DND-41 (cell line): Measurements from ENCODE around the gene SGPL1.

Source experiments
- ATAC-seq: fragments of 200-7000 bp; cut with Tn5 transposase; 3 replicates; pipeline ENCODE4 v1.9.1; 2021; ENCODE audit warnings: low read depth; ENCODE audit not compliant: insufficient read depth
- DNase-seq: peaks from one replicate; pipeline ENCODE4 v3.0.0-alpha.2; 2020
- H2AFZ ChIP-seq: 2 replicates; pipeline ENCODE4 v1.6.0; 2012; ENCODE audit warnings: low read depth, low read length
- H3K27ac ChIP-seq: 2 replicates; pipeline ENCODE4 v1.5.1; 2012; ENCODE audit warnings: low read length, inconsistent platforms
- H3K27me3 ChIP-seq: fragments of 200-600 bp; sonication (generic); 2 replicates; pipeline ENCODE4 v1.6.0; 2012; ENCODE audit warnings: low read length, mild to moderate bottlenecking, inconsistent platforms; ENCODE audit not compliant: insufficient read depth, poor library complexity
- H3K36me3 ChIP-seq: 2 replicates; pipeline ENCODE4 v1.5.1; 2012; ENCODE audit warnings: low read length, inconsistent platforms; ENCODE audit not compliant: insufficient read depth
- H3K4me1 ChIP-seq: 2 replicates; pipeline ENCODE4 v1.5.1; 2012; ENCODE audit warnings: mild to moderate bottlenecking, low read length; ENCODE audit not compliant: insufficient read depth
- H3K4me2 ChIP-seq: 2 replicates; pipeline ENCODE4 v1.6.0; 2012; ENCODE audit warnings: mild to moderate bottlenecking, moderate library complexity, low read length, inconsistent platforms; ENCODE audit not compliant: insufficient read depth
- H3K4me3 ChIP-seq, 2 experiments: fragments of 200-600 bp in 1 of 2; shearing (Covaris generic) in 1 of 2; 2 replicates each; pipeline ENCODE4 v1.5.1; 2012 to 2016; ENCODE audit warnings: inconsistent platforms in 2 of 2, low read length in 2 of 2, mild to moderate bottlenecking in 2 of 2, low read depth in 1 of 2, moderate library complexity in 1 of 2
- H3K79me2 ChIP-seq: 2 replicates; pipeline ENCODE4 v1.6.0; 2012; ENCODE audit warnings: low read length, inconsistent platforms; ENCODE audit not compliant: insufficient read depth
- H3K9ac ChIP-seq: 2 replicates; pipeline ENCODE4 v1.6.0; 2012; ENCODE audit warnings: low read depth, mild to moderate bottlenecking, inconsistent platforms, low read length, moderate library complexity
- H3K9me3 ChIP-seq: 2 replicates; pipeline ENCODE4 v1.5.1; 2012; ENCODE audit warnings: low read length, moderate library complexity, mild to moderate bottlenecking, inconsistent platforms; ENCODE audit not compliant: insufficient read depth, severe bottlenecking
- H4K20me1 ChIP-seq: 2 replicates; pipeline ENCODE4 v1.6.0; 2012; ENCODE audit warnings: low read length; ENCODE audit not compliant: insufficient read depth
- EZH2 ChIP-seq: IDR thresholded peaks from 3 replicates; pipeline ENCODE4 v1.6.1; 2012; ENCODE audit warnings: borderline replicate concordance, low read depth, mild to moderate bottlenecking, moderate library complexity, low read length, inconsistent platforms; ENCODE audit not compliant: severe bottlenecking
- TF ChIP-seq, protein P1 (sequence below): IDR thresholded peaks from 2 replicates; pipeline ENCODE4 v1.5.1; 2012; ENCODE audit warnings: borderline replicate concordance, low read length, moderate library complexity, mild to moderate bottlenecking; ENCODE audit not compliant: poor library complexity, severe bottlenecking; ENCODE audit errors: extremely low read depth

The SGPL1 gene

DNA sequence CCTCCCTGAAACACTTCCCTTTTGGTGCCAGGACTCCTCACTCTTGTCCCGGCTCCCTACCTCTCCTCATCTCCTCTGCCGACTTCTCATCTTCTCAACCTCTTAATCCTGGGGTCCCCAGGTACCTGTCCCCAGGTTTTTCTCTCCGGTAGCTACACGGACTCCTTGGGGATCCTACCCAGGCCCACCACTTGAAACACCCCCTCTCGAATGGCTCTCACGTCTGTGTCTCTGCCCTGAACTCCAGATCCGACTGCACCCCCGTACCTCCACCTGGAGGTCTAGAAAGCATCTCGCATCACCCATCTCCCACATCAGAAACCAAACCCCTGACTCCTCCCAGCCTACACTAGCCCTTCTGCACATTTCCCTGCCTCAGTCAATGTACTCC lies 35.4 kb upstream of the SGPL1 start:
- Histone ChIP-seq H3K4me3 (no peak overlapping the region), H3K4me1 (peaks cover 5% of the 10 kb centered on the region; the same call in 1 of the 2 replicates), H3K36me3 (no peaks in the 10 kb centered on the region), H3K27ac (no peak overlapping the region), H2AFZ (no peak overlapping the region), H3K9me3 (no peaks in the 10 kb centered on the region), H3K79me2 (no peaks in the 10 kb centered on the region), H3K9ac (no peak overlapping the region), H3K27me3 (no peaks in the 10 kb centered on the region), H4K20me1 (no peaks in the 10 kb centered on the region; the same call in 1 of the 2 replicates), H3K4me2 (no peak overlapping the region)
- no peak for DNase-seq
- TF ChIP-seq EZH2 = no peak
- TF ChIP-seq, protein P1, sequence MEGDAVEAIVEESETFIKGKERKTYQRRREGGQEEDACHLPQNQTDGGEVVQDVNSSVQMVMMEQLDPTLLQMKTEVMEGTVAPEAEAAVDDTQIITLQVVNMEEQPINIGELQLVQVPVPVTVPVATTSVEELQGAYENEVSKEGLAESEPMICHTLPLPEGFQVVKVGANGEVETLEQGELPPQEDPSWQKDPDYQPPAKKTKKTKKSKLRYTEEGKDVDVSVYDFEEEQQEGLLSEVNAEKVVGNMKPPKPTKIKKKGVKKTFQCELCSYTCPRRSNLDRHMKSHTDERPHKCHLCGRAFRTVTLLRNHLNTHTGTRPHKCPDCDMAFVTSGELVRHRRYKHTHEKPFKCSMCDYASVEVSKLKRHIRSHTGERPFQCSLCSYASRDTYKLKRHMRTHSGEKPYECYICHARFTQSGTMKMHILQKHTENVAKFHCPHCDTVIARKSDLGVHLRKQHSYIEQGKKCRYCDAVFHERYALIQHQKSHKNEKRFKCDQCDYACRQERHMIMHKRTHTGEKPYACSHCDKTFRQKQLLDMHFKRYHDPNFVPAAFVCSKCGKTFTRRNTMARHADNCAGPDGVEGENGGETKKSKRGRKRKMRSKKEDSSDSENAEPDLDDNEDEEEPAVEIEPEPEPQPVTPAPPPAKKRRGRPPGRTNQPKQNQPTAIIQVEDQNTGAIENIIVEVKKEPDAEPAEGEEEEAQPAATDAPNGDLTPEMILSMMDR = no peak
- no peak for ATAC-seq

- no peaks in the 10 kb centered on the region for H3K79me2 ChIP-seq
- H3K4me1 ChIP-seq = peaks cover 5% of the 10 kb centered on the region; the same call in 1 of the 2 replicates
- H2AFZ ChIP-seq = no peak overlapping the region
- H3K4me3 ChIP-seq = no peak overlapping the region
- no peak overlapping the region for H3K9ac ChIP-seq
- H3K27me3 ChIP-seq = no peaks in the 10 kb centered on the region
- H3K4me2 ChIP-seq = no peak overlapping the region
- no peaks in the 10 kb centered on the region for H3K9me3 ChIP-seq
- no peaks in the 10 kb centered on the region; the same call in 1 of the 2 replicates for H4K20me1 ChIP-seq
- no peak for TF ChIP-seq EZH2
- TF ChIP-seq, protein P1 = no peak
- no peaks in the 10 kb centered on the region for H3K36me3 ChIP-seq
- H3K27ac ChIP-seq = no peak overlapping the region
- DNase-seq (no peak), ATAC-seq (no peak)
These were observed 35.0 kb upstream of the SGPL1 start for GRCh38 chr10:70780772-70781171.

- H3K27me3 ChIP-seq = no peaks in the 10 kb centered on the region
- no peak for ATAC-seq
- H3K79me2 ChIP-seq = no peaks in the 10 kb centered on the region
- no peak overlapping the region for H3K27ac ChIP-seq
- no peaks in the 10 kb centered on the region; the same call in 1 of the 2 replicates for H4K20me1 ChIP-seq
- TF ChIP-seq, protein P1 = no peak
- TF ChIP-seq EZH2 = no peak
- no peak overlapping the region for H2AFZ ChIP-seq
- H3K9me3 ChIP-seq = no peaks in the 10 kb centered on the region
- no peaks in the 10 kb centered on the region for H3K36me3 ChIP-seq
- H3K4me3 ChIP-seq = no peak overlapping the region
- no peak for DNase-seq
- H3K4me2 ChIP-seq = no peak overlapping the region
- peaks cover 5% of the 10 kb centered on the region; the same call in 1 of the 2 replicates for H3K4me1 ChIP-seq
- H3K9ac ChIP-seq = no peak overlapping the region
These were observed 34.2 kb upstream of the SGPL1 start for GRCh38 chr10:70781461-70782051.
